HL-60 (cell line): ENCODE results near the gene RPS6KA4.

Source experiments
- POLR2AphosphoS5 ChIP-seq: IDR thresholded peaks from 2 replicates; pipeline ENCODE4 v1.6.1; 2012; ENCODE audit warnings: low read depth
- TF ChIP-seq, protein P1 (sequence below): IDR thresholded peaks from one replicate; pipeline ENCODE4 v1.5.1; 2011; ENCODE audit warnings: low read length, control low read depth, inconsistent platforms; ENCODE audit not compliant: insufficient read depth

DNA sequence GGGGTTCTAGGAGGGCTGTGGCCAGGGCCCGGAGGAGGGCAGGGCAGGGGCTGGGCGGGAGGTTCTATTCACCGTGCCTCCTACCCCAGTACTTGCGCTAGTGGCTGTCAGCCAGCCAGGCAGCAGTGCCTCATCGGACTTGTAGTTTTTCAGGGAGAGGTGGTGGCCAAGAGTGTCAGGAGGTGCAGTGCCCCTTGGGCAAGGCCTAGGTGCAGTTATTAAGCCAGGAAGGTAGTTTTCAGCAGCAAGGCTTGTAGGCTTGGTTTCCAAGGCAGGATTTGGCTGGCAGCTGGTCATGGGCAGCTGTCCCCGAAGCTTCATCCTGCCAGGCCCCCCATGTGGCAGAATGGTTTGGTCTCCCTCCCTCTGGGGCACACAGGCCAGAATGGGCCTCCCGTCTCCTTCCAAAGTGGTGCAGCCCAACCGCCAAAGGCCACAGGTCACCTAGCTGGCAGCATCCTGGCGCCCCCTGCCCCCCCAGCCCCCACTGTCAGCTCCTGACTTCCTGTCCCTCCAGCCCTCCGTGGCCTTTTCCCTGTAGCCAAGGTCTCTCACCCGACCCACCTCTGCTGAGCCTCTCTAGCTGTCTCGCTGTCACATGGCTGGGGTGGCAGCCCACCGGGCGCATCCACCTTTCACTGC is 10.5 kb upstream of the RPS6KA4 start:
- TF ChIP-seq, protein P1, sequence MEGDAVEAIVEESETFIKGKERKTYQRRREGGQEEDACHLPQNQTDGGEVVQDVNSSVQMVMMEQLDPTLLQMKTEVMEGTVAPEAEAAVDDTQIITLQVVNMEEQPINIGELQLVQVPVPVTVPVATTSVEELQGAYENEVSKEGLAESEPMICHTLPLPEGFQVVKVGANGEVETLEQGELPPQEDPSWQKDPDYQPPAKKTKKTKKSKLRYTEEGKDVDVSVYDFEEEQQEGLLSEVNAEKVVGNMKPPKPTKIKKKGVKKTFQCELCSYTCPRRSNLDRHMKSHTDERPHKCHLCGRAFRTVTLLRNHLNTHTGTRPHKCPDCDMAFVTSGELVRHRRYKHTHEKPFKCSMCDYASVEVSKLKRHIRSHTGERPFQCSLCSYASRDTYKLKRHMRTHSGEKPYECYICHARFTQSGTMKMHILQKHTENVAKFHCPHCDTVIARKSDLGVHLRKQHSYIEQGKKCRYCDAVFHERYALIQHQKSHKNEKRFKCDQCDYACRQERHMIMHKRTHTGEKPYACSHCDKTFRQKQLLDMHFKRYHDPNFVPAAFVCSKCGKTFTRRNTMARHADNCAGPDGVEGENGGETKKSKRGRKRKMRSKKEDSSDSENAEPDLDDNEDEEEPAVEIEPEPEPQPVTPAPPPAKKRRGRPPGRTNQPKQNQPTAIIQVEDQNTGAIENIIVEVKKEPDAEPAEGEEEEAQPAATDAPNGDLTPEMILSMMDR: no peak
- TF ChIP-seq POLR2AphosphoS5: no peak
